HepG2 (cell line): ENCODE measurements around the gene AFAP1L2. TPM values are rescaled to one million over a fixed set of nuclear protein-coding genes. Genes with fewer than 3 reads are reported as not detected.

ENCODE experiments used
- ATAC-seq: fragments of 200-7000 bp; cut with Tn5 transposase; 3 replicates; pipeline ENCODE4 v1.9.1; 2020; ENCODE audit warnings: mild to moderate bottlenecking, moderate library complexity
- BruUV-seq: library from RNA; stranded (reverse); fragments of 400-500 nt; replicated peaks from 2 replicates; lab custom pipeline; 2021; lab: Mats Ljungman, UMichigan
- CTCF ChIA-PET: fragments of 300-600 bp; formaldehyde crosslinking; extraction: SDS; loops from one replicate; lab custom pipeline; 2021; ENCODE audit warnings: low total read pairs, inconsistent platforms, low intra/inter-chr PET ratio; lab: Yijun Ruan, JAX
- POLR2A ChIA-PET: fragments of 350-600 bp; sonication (Branson Sonifier 250); formaldehyde crosslinking; loops from one replicate; lab custom pipeline; 2020; ENCODE audit warnings: antibody characterized with exemption, inconsistent platforms; lab: Yijun Ruan, JAX
- DNase-seq: peaks from one replicate; pipeline ENCODE4 v3.0.0-alpha.2; 2015; ENCODE audit warnings: low spot score
- FAIRE-seq: peaks from 3 replicates; lab custom pipeline; 2011; peaks lifted over from hg19 to GRCh38; lab: Jason Lieb, UNC
- H2AFZ ChIP-seq: one replicate; pipeline ENCODE4 v1.6.1; 2011; ENCODE audit warnings: low read length, inconsistent platforms
- H3K27ac ChIP-seq: fragments of 300-600 bp; 3 replicates; pipeline ENCODE4 v1.8.0; 2011; ENCODE audit warnings: mixed run types, mild to moderate bottlenecking, mixed read lengths, low read length, inconsistent platforms; ENCODE audit not compliant: insufficient read depth; ENCODE audit errors: extremely low read length
- H3K27me3 ChIP-seq, 2 experiments: fragments of 200-600 bp in 1 of 2; 2 replicates in 1 of 2; 3 replicates in 1 of 2; pipeline versions ENCODE4 v1.6.0 to v1.8.0; 2011; ENCODE audit warnings: low read length in 2 of 2, mild to moderate bottlenecking in 2 of 2, moderate library complexity in 2 of 2, inconsistent platforms in 1 of 2; ENCODE audit not compliant: insufficient read depth in 2 of 2, control insufficient read depth in 1 of 2
- H3K36me3 ChIP-seq, 2 experiments: fragments of 200-600 bp in 1 of 2; replicated peaks in 1 of 2; 2 replicates in 1 of 2; 3 replicates in 1 of 2; pipeline versions ENCODE4 v1.5.1 to v1.8.0; 2011; ENCODE audit warnings: low read length in 2 of 2, inconsistent platforms in 1 of 2; ENCODE audit not compliant: insufficient read depth in 2 of 2, control insufficient read depth in 1 of 2
- H3K4me1 ChIP-seq: 2 replicates; pipeline ENCODE4 v1.5.1; 2012; ENCODE audit warnings: low read length, inconsistent platforms; ENCODE audit not compliant: insufficient read depth
- H3K4me2 ChIP-seq: 2 replicates; pipeline ENCODE4 v1.6.0; 2011; ENCODE audit warnings: low read depth, low read length, inconsistent platforms
- H3K4me3 ChIP-seq, 3 experiments: fragments of 200-600 bp in 1 of 3; sonication (generic), shearing (Covaris generic) in 1 of 3; replicated peaks in 1 of 3; 2 replicates each; pipeline ENCODE4 v1.5.1; 2011 to 2016; ENCODE audit warnings: low read length in 3 of 3, inconsistent platforms in 2 of 3, low read depth in 2 of 3, mild to moderate bottlenecking in 2 of 3, control low read depth in 1 of 3, mixed read lengths in 1 of 3; ENCODE audit not compliant: insufficient read depth in 1 of 3
- H3K79me2 ChIP-seq: one replicate; pipeline ENCODE4 v1.6.1; 2011; ENCODE audit warnings: low read length, inconsistent platforms; ENCODE audit not compliant: insufficient read depth
- H3K9ac ChIP-seq: 2 replicates; pipeline ENCODE4 v1.6.0; 2011; ENCODE audit warnings: mild to moderate bottlenecking, low read depth, low read length, inconsistent platforms; ENCODE audit not compliant: insufficient read depth
- H3K9me3 ChIP-seq: 2 replicates; pipeline ENCODE4 v1.5.1; 2012; ENCODE audit warnings: mild to moderate bottlenecking, low read length
- H4K20me1 ChIP-seq: 2 replicates; pipeline ENCODE4 v1.6.0; 2011; ENCODE audit warnings: inconsistent platforms, mild to moderate bottlenecking, low read length, moderate library complexity; ENCODE audit not compliant: insufficient read depth
- GATA4 ChIP-seq: sonication (generic); IDR thresholded peaks from 2 replicates; pipeline ENCODE4 v1.6.1; 2016; ENCODE audit warnings: antibody characterized with exemption, low read depth, borderline replicate concordance
- GATAD1 ChIP-seq: IDR thresholded peaks from 2 replicates; pipeline ENCODE4 v1.6.1; 2016; ENCODE audit warnings: missing genetic modification reagents, missing compliant biosample characterization
- HNRNPH1 ChIP-seq: fragments of 200-400 bp; formaldehyde crosslinking; optimal IDR thresholded peaks from 2 replicates; pipeline ENCODE3; 2017; ENCODE audit warnings: mild to moderate bottlenecking, low read depth, low read length
- LCORL ChIP-seq, 2 experiments: fragments of 450-650 bp in 1 of 2; sonication (generic) in 1 of 2; formaldehyde crosslinking in 1 of 2; IDR thresholded peaks; 2 replicates each; pipeline versions ENCODE4 v1.5.0 to v1.6.1; 2017 to 2020; ENCODE audit warnings: antibody characterized with exemption in 1 of 2, missing genetic modification reagents in 1 of 2
- MED1 ChIP-seq: sonication (generic); formaldehyde crosslinking; IDR thresholded peaks from 2 replicates; pipeline ENCODE4 v1.4.0; 2020; ENCODE audit warnings: missing genetic modification reagents
- MYC ChIP-seq: sonication (generic); formaldehyde crosslinking; IDR thresholded peaks from 2 replicates; pipeline ENCODE4 v1.9.0; 2021; ENCODE audit warnings: missing genetic modification reagents, borderline replicate concordance
- NR2F2 ChIP-seq: IDR thresholded peaks from 2 replicates; pipeline ENCODE4 v1.6.1; 2012; ENCODE audit warnings: low read depth, inconsistent platforms, borderline replicate concordance
- NR2F6 ChIP-seq, 2 experiments: IDR thresholded peaks; 2 replicates each; pipeline ENCODE4 v1.6.1; 2016; ENCODE audit warnings: antibody characterized with exemption in 1 of 2, mild to moderate bottlenecking in 1 of 2
- SOX6 ChIP-seq, 2 experiments: fragments of 450-650 bp in 1 of 2; sonication (generic) in 1 of 2; formaldehyde crosslinking in 1 of 2; IDR thresholded peaks; 2 replicates each; pipeline versions ENCODE4 v1.4.0 to v1.6.1; 2017 to 2020; ENCODE audit warnings: antibody characterized with exemption in 1 of 2, mild to moderate bottlenecking in 1 of 2, missing genetic modification reagents in 1 of 2
- TBX2 ChIP-seq: sonication (generic); formaldehyde crosslinking; IDR thresholded peaks from 2 replicates; pipeline ENCODE4 v1.5.0; 2020; ENCODE audit warnings: missing genetic modification reagents, mild to moderate bottlenecking, borderline replicate concordance
- ZNF207 ChIP-seq: fragments of 450-650 bp; IDR thresholded peaks from 2 replicates; pipeline ENCODE4 v1.6.1; 2016; ENCODE audit warnings: antibody characterized with exemption, borderline replicate concordance
- WGBS: methylation state at CpG from one replicate; pipeline ENCODE4 v1.1.6; 2017; ENCODE audit warnings: low lambda C conversion rate; 5-methylcytosine and 5-hydroxymethylcytosine counted together
- in situ Hi-C: cut with HindIII; loops from 2 replicates; pipeline ENCODE4 v1.10.0; 2017; ENCODE audit warnings: low pct_unique_long_range_greater_than_20kb; ENCODE audit not compliant: extremely low pct_ligation_motif_present
- intact Hi-C: fragments of 100-400 bp; cut with micrococcal nuclease; formaldehyde crosslinking; loops from one replicate; pipeline ENCODE4 v1.10.0; 2022; ENCODE audit not compliant: unreplicated experiment
- polyA plus RNA-seq, 8 experiments: library from polyadenylated mRNA; depleted of rRNA in 3 of 8; stranded (reverse) in 7 of 8; unstranded in 1 of 8; fragments of >200 nt; fragmentation: Illumina TruSeq in 4 of 8; extraction: Trizol in 4 of 8; gene quantifications; 2 replicates each; pipeline versions ENCODE4 v1.2.1 to v1.2.3, GENCODE V29; 2011 to 2016; ENCODE audit warnings: low read depth in 4 of 8, missing spikeins in 1 of 8, mixed read lengths in 1 of 8; ENCODE audit not compliant: insufficient read depth in 1 of 8
- total RNA-seq, 5 experiments: library from RNA; depleted of rRNA; stranded (reverse); fragments of >200 nt; fragmentation: Illumina TruSeq; extraction: Trizol; gene quantifications; 2 replicates each; pipeline ENCODE4 v1.2.3, GENCODE V29; 2016; ENCODE audit warnings: low read depth in 1 of 5
- TF ChIP-seq, protein P1 (sequence below): sonication (generic); formaldehyde crosslinking; IDR thresholded peaks from 2 replicates; pipeline ENCODE4 v1.4.0; 2020; ENCODE audit warnings: missing genetic modification reagents
- TF ChIP-seq, protein P2 (sequence below): IDR thresholded peaks from 2 replicates; pipeline ENCODE4 v1.6.1; 2016; ENCODE audit warnings: control low read depth
- TF ChIP-seq, protein P3 (sequence below): sonication (generic); formaldehyde crosslinking; IDR thresholded peaks from 2 replicates; pipeline ENCODE4 v1.4.0; 2020; ENCODE audit warnings: mild to moderate bottlenecking, missing genetic modification reagents
- TF ChIP-seq, protein P4 (sequence below): sonication (generic); formaldehyde crosslinking; IDR thresholded peaks from 2 replicates; pipeline ENCODE4 v1.4.0; 2020; ENCODE audit warnings: missing genetic modification reagents; ENCODE audit errors: not compliant biosample characterization

The AFAP1L2 gene
- total and polyA plus RNA-seq, 2 of the 13 experiments (the other 11 are each of a cell fraction or from before 2014, with no cell fraction given): not detected

DNA sequence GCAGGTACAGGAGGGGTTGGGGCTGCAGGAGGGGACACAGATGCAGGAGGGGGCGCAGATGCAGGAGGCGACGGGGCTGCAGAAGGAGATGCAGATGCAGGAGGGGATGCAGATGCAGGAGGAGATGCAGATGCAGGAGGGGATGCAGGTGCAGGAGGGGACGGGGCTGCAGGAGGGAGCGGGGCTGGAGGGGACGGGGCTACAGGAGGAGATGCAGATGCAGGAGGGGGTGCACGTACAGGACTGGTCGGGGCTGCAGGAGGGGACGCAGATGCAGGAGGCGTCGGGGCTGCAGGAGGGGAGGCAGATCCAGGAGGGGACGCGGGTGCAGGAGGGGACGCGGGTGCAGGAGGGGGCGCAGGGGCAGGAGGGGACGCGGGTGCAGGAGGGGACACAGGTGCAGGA is 98.8 kb downstream of the AFAP1L2 start:
- no peak overlapping the region for H3K4me2 ChIP-seq
- no peaks in the 10 kb centered on the region for H3K79me2 ChIP-seq
- H4K20me1 ChIP-seq: no peaks in the 10 kb centered on the region
- ChIA-PET POLR2A (no interaction called here), CTCF (no interaction called here)
- FAIRE-seq: no peak
- BruUV-seq: no TSS peak
- no peak for DNase-seq
- 65% methylated on average over 18 of the region's 18 CpGs for WGBS
- in situ Hi-C loops: loop anchor here (5.0 to 25.0 kb wide), 3 partner anchors 242 to 832 kb away; no protein-coding TSS in a partner anchor
- H2AFZ ChIP-seq: no peak overlapping the region
- H3K36me3 ChIP-seq: no peaks in the 10 kb centered on the region
- no peak for ATAC-seq
- peaks cover 5% of the 10 kb centered on the region; the same call in 1 of the 2 replicates for H3K4me1 ChIP-seq
- TF ChIP-seq, protein P1, sequence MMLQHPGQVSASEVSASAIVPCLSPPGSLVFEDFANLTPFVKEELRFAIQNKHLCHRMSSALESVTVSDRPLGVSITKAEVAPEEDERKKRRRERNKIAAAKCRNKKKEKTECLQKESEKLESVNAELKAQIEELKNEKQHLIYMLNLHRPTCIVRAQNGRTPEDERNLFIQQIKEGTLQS: no peak
- no peak for TF ChIP-seq NR2F6 (IDR thresholded peaks at IDR 0.05)
- no peak for TF ChIP-seq NR2F6 (CRISPR knock-in tag; IDR thresholded peaks at IDR 0.05)
- no peak for TF ChIP-seq MED1 (CRISPR knock-in tag)
- TF ChIP-seq, protein P2, sequence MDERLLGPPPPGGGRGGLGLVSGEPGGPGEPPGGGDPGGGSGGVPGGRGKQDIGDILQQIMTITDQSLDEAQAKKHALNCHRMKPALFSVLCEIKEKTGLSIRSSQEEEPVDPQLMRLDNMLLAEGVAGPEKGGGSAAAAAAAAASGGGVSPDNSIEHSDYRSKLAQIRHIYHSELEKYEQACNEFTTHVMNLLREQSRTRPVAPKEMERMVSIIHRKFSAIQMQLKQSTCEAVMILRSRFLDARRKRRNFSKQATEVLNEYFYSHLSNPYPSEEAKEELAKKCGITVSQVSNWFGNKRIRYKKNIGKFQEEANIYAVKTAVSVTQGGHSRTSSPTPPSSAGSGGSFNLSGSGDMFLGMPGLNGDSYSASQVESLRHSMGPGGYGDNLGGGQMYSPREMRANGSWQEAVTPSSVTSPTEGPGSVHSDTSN (CRISPR knock-in tag): no peak
- TF ChIP-seq GATAD1: no peak
- TF ChIP-seq HNRNPH1: no peak
- no peak for TF ChIP-seq NR2F2
- TF ChIP-seq MYC (CRISPR knock-in tag): no peak
- no peak for TF ChIP-seq SOX6 (IDR thresholded peaks at IDR 0.05)
- TF ChIP-seq SOX6 (CRISPR knock-in tag; IDR thresholded peaks at IDR 0.05): no peak
- TF ChIP-seq, protein P3, sequence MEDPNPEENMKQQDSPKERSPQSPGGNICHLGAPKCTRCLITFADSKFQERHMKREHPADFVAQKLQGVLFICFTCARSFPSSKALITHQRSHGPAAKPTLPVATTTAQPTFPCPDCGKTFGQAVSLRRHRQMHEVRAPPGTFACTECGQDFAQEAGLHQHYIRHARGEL (CRISPR knock-in tag): no peak
- TF ChIP-seq ZNF207: no peak
- TF ChIP-seq, protein P4, sequence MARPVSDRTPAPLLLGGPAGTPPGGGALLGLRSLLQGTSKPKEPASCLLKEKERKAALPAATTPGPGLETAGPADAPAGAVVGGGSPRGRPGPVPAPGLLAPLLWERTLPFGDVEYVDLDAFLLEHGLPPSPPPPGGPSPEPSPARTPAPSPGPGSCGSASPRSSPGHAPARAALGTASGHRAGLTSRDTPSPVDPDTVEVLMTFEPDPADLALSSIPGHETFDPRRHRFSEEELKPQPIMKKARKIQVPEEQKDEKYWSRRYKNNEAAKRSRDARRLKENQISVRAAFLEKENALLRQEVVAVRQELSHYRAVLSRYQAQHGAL (CRISPR knock-in tag): no peak
- TF ChIP-seq TBX2 (CRISPR knock-in tag): no peak
- no peak for TF ChIP-seq LCORL (IDR thresholded peaks at IDR 0.05)
- no peak for TF ChIP-seq LCORL (CRISPR knock-in tag; IDR thresholded peaks at IDR 0.05)
- no peak for TF ChIP-seq GATA4
- no peaks in the 10 kb centered on the region for H3K9me3 ChIP-seq
- H3K27me3 ChIP-seq: peaks cover 3 to 52% of the 10 kb centered on the region in 2 experiments
- H3K9ac ChIP-seq: no peak overlapping the region
- intact Hi-C loops: no loop called here
- no peak overlapping the region for H3K4me3 ChIP-seq
- no peak overlapping the region for H3K27ac ChIP-seq
